ENCODE data around the gene ZNF747. TPM values are rescaled to one million over a fixed set of nuclear protein-coding genes. Genes with fewer than 3 reads are reported as not detected.

ZNF747 gene
- total RNA-seq, 1 donor from 2014 or later = 10.6 TPM

DNA sequence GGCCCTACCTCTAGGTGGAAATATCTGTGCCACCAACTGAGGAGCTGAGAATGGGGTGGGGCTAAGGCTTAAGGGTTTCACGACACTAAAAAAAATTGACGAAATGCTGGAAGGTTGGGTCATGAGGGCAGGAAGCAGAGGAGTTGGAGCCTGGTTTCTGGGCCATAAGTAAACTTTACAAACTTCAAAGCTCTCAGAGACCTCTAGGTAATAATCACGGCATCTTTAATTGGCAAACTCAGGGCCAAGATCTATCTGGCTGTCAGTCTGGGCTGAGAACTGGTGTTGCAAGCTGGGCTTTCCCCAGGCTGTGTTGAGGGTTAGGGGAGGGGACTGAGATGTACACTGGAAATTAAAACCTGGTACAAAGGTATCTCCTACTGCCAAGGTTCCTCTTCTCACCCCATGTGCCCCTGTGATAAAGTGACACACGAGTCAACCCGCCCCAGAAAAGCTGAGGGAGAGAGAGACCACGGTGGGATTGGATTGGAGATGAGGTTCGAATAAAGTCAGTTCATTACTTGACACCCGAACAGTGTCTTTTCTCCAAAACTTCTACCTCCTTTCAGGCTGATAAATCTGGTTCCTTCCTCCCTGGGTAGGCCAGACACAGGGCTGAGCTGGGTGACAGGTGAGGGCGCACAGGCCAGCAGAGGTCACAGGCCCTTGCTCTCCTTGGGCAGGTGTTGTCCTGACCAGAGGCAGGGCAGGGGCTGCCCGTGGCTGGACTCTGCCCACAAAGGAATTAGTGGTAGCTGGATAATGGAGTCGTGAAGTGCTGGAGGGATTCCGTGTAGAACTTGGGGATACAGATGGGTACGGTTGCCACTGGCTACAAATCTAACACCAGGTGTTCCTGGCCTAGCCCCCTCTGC is 4.3 kb downstream of the ZNF747 start:
- H3K9me3 ChIP-seq = no peaks in the 10 kb centered on the region
- intact Hi-C loops (cut with DNase I) = loop anchor here (10.0 kb wide), 2 partner anchors 54 to 86 kb away; partner anchors contain the start of genes SEPHS2 and ZNF785
- H3K4me1 ChIP-seq = peaks cover 47% of the 10 kb centered on the region
- TF ChIP-seq POLR2AphosphoS5 (IDR thresholded peaks at IDR 0.05; ENCODE audit: insufficient read depth in 1 of 2, low read depth in 1 of 2) (no peak), POLR2A (IDR thresholded peaks at IDR 0.05) (no peak)
- TF ChIP-seq, protein P1, sequence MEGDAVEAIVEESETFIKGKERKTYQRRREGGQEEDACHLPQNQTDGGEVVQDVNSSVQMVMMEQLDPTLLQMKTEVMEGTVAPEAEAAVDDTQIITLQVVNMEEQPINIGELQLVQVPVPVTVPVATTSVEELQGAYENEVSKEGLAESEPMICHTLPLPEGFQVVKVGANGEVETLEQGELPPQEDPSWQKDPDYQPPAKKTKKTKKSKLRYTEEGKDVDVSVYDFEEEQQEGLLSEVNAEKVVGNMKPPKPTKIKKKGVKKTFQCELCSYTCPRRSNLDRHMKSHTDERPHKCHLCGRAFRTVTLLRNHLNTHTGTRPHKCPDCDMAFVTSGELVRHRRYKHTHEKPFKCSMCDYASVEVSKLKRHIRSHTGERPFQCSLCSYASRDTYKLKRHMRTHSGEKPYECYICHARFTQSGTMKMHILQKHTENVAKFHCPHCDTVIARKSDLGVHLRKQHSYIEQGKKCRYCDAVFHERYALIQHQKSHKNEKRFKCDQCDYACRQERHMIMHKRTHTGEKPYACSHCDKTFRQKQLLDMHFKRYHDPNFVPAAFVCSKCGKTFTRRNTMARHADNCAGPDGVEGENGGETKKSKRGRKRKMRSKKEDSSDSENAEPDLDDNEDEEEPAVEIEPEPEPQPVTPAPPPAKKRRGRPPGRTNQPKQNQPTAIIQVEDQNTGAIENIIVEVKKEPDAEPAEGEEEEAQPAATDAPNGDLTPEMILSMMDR (IDR thresholded peaks at IDR 0.05) = no peak
- no peak for DNase-seq (ENCODE audit: extremely low spot score in 2 of 2)
- H3K4me3 ChIP-seq = no peak overlapping the region
- peaks cover 0 to 10% of the 10 kb centered on the region in 2 donors for H3K36me3 ChIP-seq
- H3K27me3 ChIP-seq = no peaks in the 10 kb centered on the region
- H3K27ac ChIP-seq = no peak overlapping the region

DNA sequence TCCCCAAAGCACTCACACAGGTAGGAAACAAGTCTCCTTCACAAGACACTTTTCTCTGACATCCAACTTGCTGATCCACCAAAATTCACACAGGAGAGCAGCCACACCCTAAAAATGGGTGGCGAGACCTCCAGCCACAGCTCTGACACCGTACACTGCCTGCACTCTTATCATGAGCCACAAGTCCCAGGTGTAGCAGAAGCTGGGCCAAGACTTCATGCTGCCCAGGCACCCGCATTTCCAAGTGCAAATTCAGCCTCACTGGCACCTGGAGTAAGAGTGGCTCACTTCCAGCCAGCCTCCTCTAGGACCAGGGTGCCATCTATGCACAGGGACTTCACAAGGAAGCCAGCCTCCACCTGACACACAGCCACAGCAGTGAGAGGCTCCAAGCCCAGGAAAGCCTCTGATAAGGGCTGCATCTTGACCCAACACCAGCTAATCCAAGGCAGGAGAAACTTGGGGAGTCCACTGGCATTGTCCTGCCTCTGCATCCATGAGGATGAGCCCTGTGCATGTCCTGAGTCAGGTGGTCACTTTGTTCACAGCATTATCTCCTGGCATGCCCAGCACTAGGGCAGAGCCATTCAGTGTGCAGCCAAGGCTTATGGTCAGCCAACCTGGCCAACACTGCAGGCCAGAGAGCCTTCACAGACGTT is 5.7 kb downstream of the ZNF747 start:
- Histone ChIP-seq H3K4me1 (peaks cover 51% of the 10 kb centered on the region), H3K27me3 (no peaks in the 10 kb centered on the region), H3K36me3 (peaks cover 0 to 10% of the 10 kb centered on the region in 2 donors), H3K9me3 (no peaks in the 10 kb centered on the region), H3K4me3 (no peak overlapping the region), H3K27ac (peak overlapping the region; percentile 95)
- TF ChIP-seq POLR2A (IDR thresholded peaks at IDR 0.05) = no peak
- no peak for TF ChIP-seq POLR2AphosphoS5 (IDR thresholded peaks at IDR 0.05; ENCODE audit: insufficient read depth in 1 of 2, low read depth in 1 of 2)
- TF ChIP-seq, protein P1 (IDR thresholded peaks at IDR 0.05) = no peak
- intact Hi-C loops (cut with DNase I) = no loop called here
- no peak for DNase-seq (ENCODE audit: extremely low spot score in 2 of 2)

DNA sequence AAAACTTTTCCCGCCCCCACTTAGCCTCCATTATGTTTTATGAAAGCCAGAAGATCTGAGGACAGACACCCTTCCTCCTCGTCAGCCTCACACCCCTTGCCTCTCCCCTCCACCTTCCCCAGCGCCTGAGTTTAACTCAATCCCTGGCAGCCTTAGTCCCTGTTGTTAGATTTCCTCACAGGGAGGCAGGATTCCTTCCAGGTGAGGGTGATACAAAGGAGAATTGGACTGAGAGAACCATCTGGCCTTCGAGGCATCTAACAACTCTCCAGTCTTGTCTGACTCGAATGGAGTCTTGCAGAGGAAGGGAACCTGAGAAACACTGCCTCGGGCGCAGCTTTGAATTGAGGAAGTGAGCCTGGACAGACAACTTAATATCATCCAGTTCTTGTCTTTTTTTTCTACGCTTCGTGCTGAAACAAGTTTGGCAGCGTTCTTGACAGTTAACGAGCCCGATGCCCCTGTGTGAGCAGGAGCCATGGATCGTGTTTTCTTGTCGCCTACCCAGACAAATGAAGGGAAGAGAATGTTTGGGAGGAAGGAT is 7.0 kb downstream of the ZNF747 start:
- H3K4me1 ChIP-seq = peaks cover 38% of the 10 kb centered on the region
- peak overlapping the region; percentile 95 for H3K27ac ChIP-seq
- no peaks in the 10 kb centered on the region for H3K27me3 ChIP-seq
- H3K4me3 ChIP-seq = peak overlapping the region; percentile 79 to 95
- no peak for TF ChIP-seq POLR2AphosphoS5 (IDR thresholded peaks at IDR 0.05; ENCODE audit: insufficient read depth in 1 of 2, low read depth in 1 of 2)
- no peak for TF ChIP-seq POLR2A (IDR thresholded peaks at IDR 0.05)
- TF ChIP-seq, protein P1 (IDR thresholded peaks at IDR 0.05) = no peak
- intact Hi-C loops (cut with DNase I) = no loop called here
- DNase-seq (ENCODE audit: extremely low spot score in 2 of 2) = no peak
- no peaks in the 10 kb centered on the region for H3K9me3 ChIP-seq
- H3K36me3 ChIP-seq = peaks cover 0 to 8% of the 10 kb centered on the region in 2 donors

DNA sequence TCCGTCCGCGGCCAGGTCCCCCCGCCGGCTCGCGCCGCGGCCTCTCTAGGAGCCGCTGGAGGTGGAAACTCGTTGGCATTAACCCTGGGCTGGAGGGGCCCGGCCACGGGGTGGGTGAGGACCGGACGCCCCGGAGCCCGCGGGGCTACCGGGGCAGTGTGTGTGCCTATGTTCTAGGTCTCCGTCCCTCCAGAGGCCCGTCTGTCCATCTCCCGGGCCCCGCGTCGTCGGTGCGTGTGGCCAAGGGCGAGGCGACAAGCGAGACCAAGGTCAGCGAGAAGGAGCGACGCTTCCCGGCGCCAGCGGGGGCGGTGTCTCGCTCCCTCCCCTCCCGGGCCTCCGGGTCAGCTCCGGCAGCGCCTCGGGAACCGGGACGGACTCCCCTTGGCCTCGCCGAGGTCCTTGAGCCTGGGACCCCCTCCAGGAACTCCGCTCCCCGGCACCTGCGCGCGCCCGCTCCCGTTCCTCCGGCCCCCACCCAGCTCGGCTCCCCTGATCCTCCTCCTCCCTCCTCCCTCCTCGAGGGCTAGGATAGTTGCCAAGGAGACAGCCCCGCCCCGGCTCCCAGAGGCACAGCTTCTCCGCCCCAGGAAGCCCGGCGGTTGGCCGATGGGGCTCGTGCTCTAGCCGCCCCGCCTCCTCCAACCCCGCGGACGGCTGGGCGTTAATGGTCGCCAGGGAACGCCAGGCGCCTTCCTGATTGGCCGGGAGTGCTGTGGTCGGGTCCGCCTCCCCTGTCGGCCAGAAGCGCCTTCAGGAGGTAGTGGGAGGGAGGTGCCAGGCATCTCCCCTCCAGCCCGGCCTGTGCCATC is 7.6 kb downstream of the ZNF747 start:
- Histone ChIP-seq H3K36me3 (peaks cover 0 to under 1% of the 10 kb centered on the region in 2 donors), H3K9me3 (no peaks in the 10 kb centered on the region), H3K4me1 (peaks cover 37% of the 10 kb centered on the region), H3K4me3 (peak overlapping the region; percentile 79 to 95), H3K27me3 (no peaks in the 10 kb centered on the region), H3K27ac (peak overlapping the region; percentile 95)
- TF ChIP-seq POLR2A (IDR thresholded peaks at IDR 0.05) (peak in 1 of 2 donors; percentile 20), POLR2AphosphoS5 (IDR thresholded peaks at IDR 0.05; ENCODE audit: insufficient read depth in 1 of 2, low read depth in 1 of 2) (peak; percentile 87 to 94)
- TF ChIP-seq, protein P1 (IDR thresholded peaks at IDR 0.05) = peak in 1 of 3 experiments; percentile 26
- peak; percentile 98 for DNase-seq (ENCODE audit: extremely low spot score in 2 of 2)
- intact Hi-C loops (cut with DNase I) = no loop called here

Data from vagina (tissue), 2 donors.